ENCODE data around the gene SPATA31D4. TPM values are rescaled to one million over a fixed set of nuclear protein-coding genes. Genes with fewer than 3 reads are reported as not detected.

The SPATA31D4 gene
- total and polyA plus RNA-seq, 10 of the 15 experiments (the other 5 are each of a cell fraction or from before 2014, with no cell fraction given), result not detected

Small RNA genes within 50 kb of the gene (small RNA-seq; reads per million reads assigned to genes)
- gene RF00189 (not detected), gene RNA5SP287 (not detected)

Other genes starting within 250 kb of the SPATA31D4 start
- not detected in 2 replicates for gene TLE1, start 238.9 kb upstream of the SPATA31D4 start, total RNA-seq (2014; rRNA removed)
- gene TLE1, start 238.9 kb upstream of the SPATA31D4 start, total RNA-seq (2014; rRNA removed; fragmentation: Illumina TruSeq; extraction: Trizol), result not detected in 2 replicates
- gene TLE1, start 238.9 kb upstream of the SPATA31D4 start, total RNA-seq (2021), result 0.13 and 0.15 TPM in 2 replicates
- gene TLE1, start 238.9 kb upstream of the SPATA31D4 start, polyA plus RNA-seq (2011; rRNA removed), result 0.23 and 0.36 TPM in 2 replicates
- gene TLE1, start 238.9 kb upstream of the SPATA31D4 start, polyA plus RNA-seq (2014; fragmentation: Illumina TruSeq; extraction: Trizol), result not detected in 2 replicates
- not detected for gene TLE1, start 238.9 kb upstream of the SPATA31D4 start, polyA plus RNA-seq (2014; fragmentation: Nextera tagmentation; extraction: Ambion mirVana)
- gene TLE1, start 238.9 kb upstream of the SPATA31D4 start, polyA plus RNA-seq (2014; rRNA removed), result not detected in 2 replicates
- gene TLE1, start 238.9 kb upstream of the SPATA31D4 start, polyA plus RNA-seq (2016; fragmentation: Nextera tagmentation; extraction: Ambion mirVana), result under 1 TPM; 0.04 to 0.05 TPM
- gene SPATA31D3, start 15.1 kb downstream of the SPATA31D4 start, total RNA-seq (2014; rRNA removed), result not detected in 2 replicates
- gene SPATA31D3, start 15.1 kb downstream of the SPATA31D4 start, total RNA-seq (2014; rRNA removed; fragmentation: Illumina TruSeq; extraction: Trizol), result not detected in 2 replicates
- not detected in 2 replicates for gene SPATA31D3, start 15.1 kb downstream of the SPATA31D4 start, total RNA-seq (2021)
- gene SPATA31D3, start 15.1 kb downstream of the SPATA31D4 start, polyA plus RNA-seq (2011; rRNA removed), result not detected in 2 replicates
- gene SPATA31D3, start 15.1 kb downstream of the SPATA31D4 start, polyA plus RNA-seq (2014; fragmentation: Illumina TruSeq; extraction: Trizol), result not detected in 2 replicates
- gene SPATA31D3, start 15.1 kb downstream of the SPATA31D4 start, polyA plus RNA-seq (2014; fragmentation: Nextera tagmentation; extraction: Ambion mirVana), result not detected
- not detected in 2 replicates for gene SPATA31D3, start 15.1 kb downstream of the SPATA31D4 start, polyA plus RNA-seq (2014; rRNA removed)
- gene SPATA31D3, start 15.1 kb downstream of the SPATA31D4 start, polyA plus RNA-seq (2016; fragmentation: Nextera tagmentation; extraction: Ambion mirVana), result not detected
- 0.06 TPM in 1 of 2 replicates, not detected in the other for gene SPATA31D1, start 60.3 kb downstream of the SPATA31D4 start, total RNA-seq (2014; rRNA removed)
- gene SPATA31D1, start 60.3 kb downstream of the SPATA31D4 start, total RNA-seq (2014; rRNA removed; fragmentation: Illumina TruSeq; extraction: Trizol), result 0.04 TPM in 1 of 2 replicates, not detected in the other
- gene SPATA31D1, start 60.3 kb downstream of the SPATA31D4 start, total RNA-seq (2021), result not detected in 2 replicates
- gene SPATA31D1, start 60.3 kb downstream of the SPATA31D4 start, polyA plus RNA-seq (2011; rRNA removed), result 0.45 and 0.52 TPM in 2 replicates
- gene SPATA31D1, start 60.3 kb downstream of the SPATA31D4 start, polyA plus RNA-seq (2014; fragmentation: Illumina TruSeq; extraction: Trizol), result 0.01 and 0.06 TPM in 2 replicates
- gene SPATA31D1, start 60.3 kb downstream of the SPATA31D4 start, polyA plus RNA-seq (2014; fragmentation: Nextera tagmentation; extraction: Ambion mirVana), result under 1 TPM in 1 of 2 experiments, not detected in 1; 0.02 TPM
- gene SPATA31D1, start 60.3 kb downstream of the SPATA31D4 start, polyA plus RNA-seq (2014; rRNA removed), result not detected in 2 replicates
- under 1 TPM in 1 of 2 experiments, not detected in 1; 0.10 TPM for gene SPATA31D1, start 60.3 kb downstream of the SPATA31D4 start, polyA plus RNA-seq (2016; fragmentation: Nextera tagmentation; extraction: Ambion mirVana)